ENCODE measurements around the gene MAPK10.

MAPK10 gene

DNA sequence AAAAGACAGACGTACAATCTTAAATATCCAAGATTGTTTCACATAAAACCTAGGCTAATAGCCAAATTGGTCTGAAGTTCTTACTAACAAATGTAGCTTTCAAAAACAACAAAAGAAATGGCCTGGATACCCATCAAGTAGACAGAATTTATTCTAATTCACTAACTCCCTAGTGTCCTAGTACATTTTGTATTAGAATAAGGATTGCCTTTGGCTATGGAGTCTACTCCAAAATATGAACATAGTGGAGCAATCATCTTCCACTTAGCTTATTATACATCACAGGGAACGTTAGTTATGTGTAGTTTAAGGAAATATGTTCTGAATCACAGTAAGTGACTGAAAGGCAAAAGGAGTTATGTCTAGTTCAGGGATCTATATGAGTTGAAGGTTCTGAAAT lies 81.7 kb downstream of the MAPK10 start:
- DNase-seq (ENCODE audit: low spot score), result no peak

GRCh38 chr4:86274642-86275041 lies 85.2 kb downstream of the MAPK10 start:
- no peak for DNase-seq (ENCODE audit: low spot score)

GRCh38 chr4:86272669-86273068 lies 87.2 kb downstream of the MAPK10 start:
- no peak for DNase-seq (ENCODE audit: low spot score)

DNA sequence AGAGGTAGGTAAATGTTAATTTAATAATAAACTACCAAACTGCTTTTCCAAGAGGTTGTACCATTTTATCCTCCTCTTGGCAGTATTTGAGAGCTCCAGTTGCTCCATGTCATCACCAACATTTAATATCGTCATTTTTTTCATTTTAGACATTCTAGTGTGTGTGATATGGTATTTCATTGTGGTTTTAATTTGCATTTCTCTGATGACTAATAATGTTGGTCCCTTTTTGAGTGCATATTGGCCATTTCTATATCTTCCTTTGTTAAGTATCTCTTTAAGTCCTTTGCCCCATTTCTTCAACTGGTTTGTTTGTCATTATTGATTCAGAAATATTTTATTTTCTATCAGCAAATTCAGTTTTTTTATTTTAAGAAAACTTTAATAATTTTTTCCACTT lies 88.8 kb downstream of the MAPK10 start:
- DNase-seq (ENCODE audit: low spot score), result no peak

- DNase-seq (ENCODE audit: low spot score), result no peak
Measured at GRCh38 chr4:86269354-86269753, 90.5 kb downstream of the MAPK10 start.

GRCh38 chr4:86264241-86264640 lies 95.6 kb downstream of the MAPK10 start:
- no peak for DNase-seq (ENCODE audit: low spot score)

DNA sequence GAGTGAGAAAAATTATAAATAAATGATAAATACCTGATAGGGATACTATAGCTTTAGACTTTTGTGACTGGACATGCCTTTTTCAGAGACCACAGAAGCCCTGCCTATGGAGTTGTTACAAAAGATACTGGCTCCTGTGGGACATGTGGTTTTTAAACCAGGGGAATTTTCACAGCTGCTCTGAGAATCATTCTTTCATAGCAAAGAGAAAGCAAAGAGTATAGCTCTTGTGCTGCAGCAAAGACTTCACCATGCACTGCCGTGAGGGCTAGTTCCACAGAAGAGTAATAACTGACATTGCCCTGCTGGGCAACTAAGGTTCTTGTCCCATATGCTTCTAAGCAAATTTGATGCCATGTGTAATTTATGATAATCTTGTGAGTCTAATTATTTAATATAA lies 98.2 kb downstream of the MAPK10 start:
- DNase-seq (ENCODE audit: low spot score), result no peak

DNA sequence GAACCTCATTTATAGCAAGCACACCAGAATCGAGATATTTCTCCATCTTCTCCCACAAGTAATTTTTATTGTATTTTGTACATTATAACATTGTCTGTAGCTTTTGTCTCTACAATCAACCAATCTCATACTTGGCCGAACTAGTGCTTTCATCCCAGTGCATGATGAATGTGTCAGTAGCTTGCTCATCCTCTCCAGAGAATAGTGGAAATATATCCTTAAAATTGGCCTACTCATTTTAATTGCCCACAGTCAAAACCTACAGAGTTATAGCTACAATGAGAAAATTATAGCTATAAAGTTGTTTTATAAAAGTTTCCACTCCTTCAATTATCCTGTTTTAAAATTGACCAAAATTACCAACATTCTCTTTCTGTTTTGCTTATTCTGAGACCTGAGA lies 103.8 kb downstream of the MAPK10 start:
- DNase-seq (ENCODE audit: low spot score), result no peak

- DNase-seq (ENCODE audit: low spot score), result no peak
Measured at GRCh38 chr4:86250619-86251018, 109.2 kb downstream of the MAPK10 start.

- DNase-seq (ENCODE audit: low spot score), result no peak
Measured at GRCh38 chr4:86250006-86250405, 109.8 kb downstream of the MAPK10 start.

DNA sequence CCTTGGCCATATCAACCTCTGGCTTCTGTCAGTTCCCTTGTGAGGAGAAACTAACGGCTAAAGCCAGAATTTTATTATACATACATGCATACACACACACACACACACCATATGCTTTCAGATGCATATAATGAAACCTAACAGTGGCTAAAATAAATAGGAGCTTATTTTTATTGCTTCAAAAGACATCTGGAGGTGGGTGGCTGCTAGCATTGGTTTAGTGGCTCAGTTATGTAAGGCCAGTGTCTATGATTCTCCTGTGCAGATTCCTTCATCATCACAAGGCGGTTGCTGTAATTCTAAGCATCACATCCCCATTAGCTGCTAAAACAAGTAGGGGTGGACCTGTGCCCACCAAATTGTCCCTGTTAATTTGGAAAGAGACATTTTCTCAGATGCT lies 110.8 kb downstream of the MAPK10 start:
- DNase-seq (ENCODE audit: low spot score), result no peak

DNA sequence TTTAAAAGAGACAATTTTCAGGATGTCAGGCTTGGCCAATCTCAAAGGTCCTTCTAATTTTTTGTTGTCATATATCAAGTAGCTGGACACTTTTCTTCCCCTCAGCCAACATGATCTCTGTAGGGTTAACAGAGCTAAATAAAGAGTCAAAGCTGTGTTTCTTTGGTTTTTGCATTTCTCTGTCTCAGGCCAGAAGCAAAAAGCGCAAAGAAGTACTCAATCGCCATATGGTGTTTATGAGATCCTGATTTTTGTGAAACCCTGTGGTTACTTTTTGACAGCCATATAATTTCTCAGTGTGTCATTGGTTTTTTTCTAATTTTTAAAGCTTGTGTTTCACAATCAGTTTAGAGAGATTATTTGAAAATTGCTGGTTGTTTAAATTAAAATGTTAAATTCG lies 111.9 kb downstream of the MAPK10 start:
- DNase-seq (ENCODE audit: low spot score), result no peak

DNA sequence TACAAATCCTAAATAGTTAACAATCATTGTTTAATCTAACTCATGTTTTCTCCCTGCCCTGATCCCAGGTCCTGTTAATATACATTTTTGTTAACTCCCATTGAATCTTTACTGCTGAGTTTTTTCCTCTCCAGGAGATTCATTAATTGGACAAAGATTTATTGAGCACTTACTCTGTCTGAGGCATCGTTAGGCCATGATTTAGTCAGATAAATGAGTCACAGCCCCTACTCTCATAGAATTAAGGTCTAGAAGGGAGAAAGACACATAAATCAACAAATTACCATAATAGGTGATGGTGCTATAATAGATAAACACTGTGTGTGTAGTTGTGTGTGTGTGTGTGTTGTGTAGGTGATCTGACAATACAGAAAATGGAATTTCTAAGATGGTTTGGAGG lies 112.5 kb downstream of the MAPK10 start:
- DNase-seq (ENCODE audit: low spot score), result no peak

GRCh38 chr4:86243750-86244149 lies 116.1 kb downstream of the MAPK10 start:
- DNase-seq (ENCODE audit: low spot score), result no peak

DNA sequence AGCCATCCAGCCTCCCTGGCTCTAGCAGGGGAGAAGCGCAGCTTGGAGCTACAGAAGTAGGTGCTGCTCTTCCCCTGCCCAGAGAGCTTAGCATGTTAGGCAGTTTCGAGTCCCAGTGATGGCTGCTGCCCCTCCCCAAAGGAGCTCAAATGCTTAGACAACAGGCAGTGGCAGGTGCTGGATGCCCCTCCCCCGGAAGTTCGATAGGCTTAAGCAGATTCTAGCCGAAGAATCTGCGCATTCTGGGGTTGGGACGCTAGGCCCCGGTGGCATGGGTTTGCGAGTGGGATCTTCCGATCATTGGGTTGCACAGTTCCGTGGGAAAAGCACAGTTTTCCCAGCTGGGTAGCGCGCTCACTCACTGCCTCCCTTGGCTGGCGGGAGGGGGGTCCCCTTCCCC lies 117.2 kb downstream of the MAPK10 start:
- DNase-seq (ENCODE audit: low spot score), result no peak

GRCh38 chr4:86235549-86235948 lies 124.3 kb downstream of the MAPK10 start:
- DNase-seq (ENCODE audit: low spot score), result no peak

DNA sequence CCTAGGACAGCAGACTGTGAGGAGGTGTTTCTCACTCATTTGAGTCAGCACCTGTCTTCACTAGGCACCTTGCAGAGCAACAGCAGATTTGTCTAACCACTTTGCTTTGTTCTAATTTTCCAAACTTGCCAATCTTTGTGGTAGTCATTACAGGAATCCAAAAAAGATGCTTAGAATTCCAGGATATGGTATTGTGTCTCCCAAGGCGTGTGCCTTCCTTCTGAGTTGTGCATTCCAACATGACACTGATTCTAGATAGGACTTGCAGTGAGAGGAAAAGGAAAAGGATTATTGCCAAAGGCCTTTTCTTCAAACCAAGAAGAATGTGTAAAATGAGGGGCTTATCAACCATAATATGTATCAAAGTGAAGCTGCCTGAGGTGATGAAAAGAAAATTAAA lies 126.2 kb downstream of the MAPK10 start:
- no peak for DNase-seq (ENCODE audit: low spot score)

GRCh38 chr4:86233090-86233489 lies 126.8 kb downstream of the MAPK10 start:
- no peak for DNase-seq (ENCODE audit: low spot score)

GRCh38 chr4:86223472-86223871 lies 136.4 kb downstream of the MAPK10 start:
- no peak for DNase-seq (ENCODE audit: low spot score)

GRCh38 chr4:86221002-86221401 lies 138.9 kb downstream of the MAPK10 start:
- DNase-seq (ENCODE audit: low spot score), result no peak

- DNase-seq (ENCODE audit: low spot score), result no peak
Measured at GRCh38 chr4:86220121-86220520, 139.7 kb downstream of the MAPK10 start.

DNA sequence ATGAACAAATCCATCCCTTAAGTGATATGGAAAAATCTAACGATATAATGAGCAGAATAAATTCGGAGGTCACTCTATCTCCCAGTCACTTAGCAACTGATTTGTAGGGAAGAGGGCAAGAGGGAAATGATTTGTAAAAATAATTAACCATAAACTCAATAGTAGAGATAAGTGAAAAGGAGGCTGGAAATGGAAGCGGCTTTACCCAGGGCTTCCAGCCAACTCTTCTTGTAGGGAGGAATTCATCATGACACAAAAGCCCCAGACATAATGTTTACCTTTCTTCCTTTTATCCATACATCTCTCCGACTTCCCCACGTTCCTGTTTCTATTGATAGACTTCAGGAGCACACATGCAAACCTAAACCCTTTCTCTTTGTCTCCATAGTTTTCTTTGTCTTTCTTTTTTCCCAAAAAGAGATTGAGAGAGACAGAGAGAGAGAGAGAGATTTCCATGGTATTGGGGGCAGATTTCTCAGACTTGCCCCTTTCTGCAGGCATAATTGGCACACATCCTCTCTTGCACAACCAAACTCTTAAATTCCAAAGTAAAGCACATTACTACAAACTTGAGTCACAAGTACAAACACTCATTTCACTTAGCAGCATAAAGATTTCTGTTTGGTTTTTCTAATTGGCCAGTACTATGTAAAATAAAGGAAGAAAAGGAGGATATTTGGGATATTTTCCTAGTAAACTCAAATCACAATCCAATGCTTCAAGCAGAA lies 140.9 kb downstream of the MAPK10 start:
- no peak for DNase-seq (ENCODE audit: low spot score)

- DNase-seq (ENCODE audit: low spot score), result no peak
Measured at GRCh38 chr4:86203176-86203575, 156.7 kb downstream of the MAPK10 start.

- no peak for DNase-seq (ENCODE audit: low spot score)
Measured at GRCh38 chr4:86185659-86186058, 174.2 kb downstream of the MAPK10 start.

DNA sequence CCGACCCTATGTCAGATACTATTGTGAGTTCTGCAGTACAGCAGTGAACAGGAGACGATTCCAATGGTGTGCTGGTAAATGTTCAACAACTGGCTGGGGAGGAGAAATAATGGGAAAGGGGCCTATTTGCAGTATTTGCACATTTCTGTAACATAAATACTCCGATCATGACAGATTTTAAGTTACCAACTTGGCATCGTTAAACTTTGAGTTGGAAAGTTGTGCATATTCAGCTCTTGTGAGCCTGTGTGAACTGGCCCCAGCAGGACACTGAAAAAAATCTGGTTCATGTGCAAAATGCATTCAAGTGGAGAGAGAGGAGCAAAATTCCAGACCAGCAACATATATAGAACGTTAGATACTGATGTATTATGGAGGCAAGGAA lies 175.0 kb downstream of the MAPK10 start:
- DNase-seq (ENCODE audit: low spot score), result no peak
